C4-2B (cell line): ENCODE data around the gene NALCN.

Source experiments
- CTCF ChIP-seq: fragments of 450-650 bp; conservative IDR thresholded peaks from 2 replicates; pipeline ENCODE4 v1.5.1; 2017; ENCODE audit warnings: mild to moderate bottlenecking
- ZFX ChIP-seq: fragments of 450-650 bp; IDR thresholded peaks from 2 replicates; pipeline ENCODE4 v1.6.1; 2017

GRCh38 chr13:101111894-101112293, 304.4 kb downstream of the NALCN start:
- TF ChIP-seq CTCF (no peak), ZFX (no peak)
